ENCODE results near the gene SNRPD3.
"Not testable (repeated sequence)": the region's sequence is repeated elsewhere in the genome, so short reads cannot be mapped to it uniquely, and the experiment has no call there.

GRCh38 chr22:24608327-24608726 lies 52.5 kb downstream of the SNRPD3 start:
- not testable (repeated sequence) for TF ChIP-seq REST (IDR thresholded peaks at IDR 0.05); CTCF (IDR thresholded peaks at IDR 0.05; ENCODE audit: low read depth, low read length, missing input control); EGR1 (IDR thresholded peaks at IDR 0.05; ENCODE audit: low read depth in 2 of 2); RAD21 (IDR thresholded peaks at IDR 0.05); TAF1 (conservative IDR thresholded peaks at IDR 0.05); ZBTB33 (IDR thresholded peaks at IDR 0.05); FOXA1 (IDR thresholded peaks at IDR 0.05); ATF3 (IDR thresholded peaks at IDR 0.05)

All from liver (tissue), 3 donors.